Progenitor cell of endocrine pancreas (in vitro differentiated cells): Measurements from ENCODE around the gene DTX4. TPM values are rescaled to one million over a fixed set of nuclear protein-coding genes. Genes with fewer than 3 reads are reported as not detected.

Experiments
- DNase-seq: peaks from one replicate; pipeline ENCODE4 v3.0.0; 2021; ENCODE audit warnings: low spot score; ENCODE audit not compliant: unreplicated experiment
- H3K27ac Mint-ChIP-seq: 2 replicates; pipeline ENCODE4 v1.8.0; 2021; ENCODE audit warnings: mild to moderate bottlenecking, moderate library complexity, mixed read lengths
- H3K27me3 Mint-ChIP-seq: 2 replicates; pipeline ENCODE4 v1.8.0; 2021; ENCODE audit warnings: mixed read lengths
- H3K36me3 Mint-ChIP-seq: 2 replicates; pipeline ENCODE4 v1.8.0; 2022; ENCODE audit warnings: mixed read lengths; ENCODE audit not compliant: insufficient read depth
- H3K4me1 Mint-ChIP-seq: 2 replicates; pipeline ENCODE4 v1.8.0; 2021; ENCODE audit warnings: low read depth, mixed read lengths
- H3K4me3 Mint-ChIP-seq: 2 replicates; pipeline ENCODE4 v1.8.0; 2021; ENCODE audit warnings: low read depth, mild to moderate bottlenecking, moderate library complexity, mixed read lengths
- H3K9me3 Mint-ChIP-seq: 2 replicates; pipeline ENCODE4 v1.8.0; 2021; ENCODE audit warnings: low read depth, mixed read lengths
- total RNA-seq: library from RNA; stranded (reverse); gene quantifications from 2 replicates; pipeline ENCODE4 v1.2.1, GENCODE V29; 2021
- TF ChIP-seq, protein P1 (sequence below): fragments of 200-600 bp; sonication (generic); IDR thresholded peaks from one replicate; pipeline ENCODE4 v1.5.0; 2021; ENCODE audit warnings: antibody characterized with exemption, mild to moderate bottlenecking; ENCODE audit not compliant: unreplicated experiment

DTX4 gene
- total RNA-seq, 1 donor from 2014 or later, result 61.6 TPM

DNA sequence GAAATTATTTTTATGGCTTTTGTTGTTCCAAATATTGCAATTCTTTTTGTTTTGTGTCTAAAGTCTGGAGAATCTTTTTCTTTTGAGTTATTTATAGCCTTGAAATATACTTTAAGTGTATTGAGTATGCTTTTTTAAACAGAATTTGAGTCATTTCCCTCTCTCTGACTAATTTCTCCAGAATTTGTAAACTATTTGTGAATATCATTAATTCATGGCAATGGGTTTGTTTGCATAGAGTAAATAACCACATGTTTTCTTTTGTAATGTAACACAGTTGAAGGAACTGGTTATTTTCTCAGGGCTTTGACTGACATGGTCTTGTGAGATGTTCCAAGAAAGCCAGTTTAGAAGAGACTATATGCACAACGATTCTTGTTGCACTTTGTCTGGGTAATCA lies 71.7 kb downstream of the DTX4 start:
- H3K27me3 Mint-ChIP-seq, result no peaks in the 10 kb centered on the region
- H3K4me3 Mint-ChIP-seq, result no peak overlapping the region
- H3K27ac Mint-ChIP-seq, result no peak overlapping the region
- no peaks in the 10 kb centered on the region for H3K36me3 Mint-ChIP-seq
- H3K9me3 Mint-ChIP-seq, result peaks cover 25% of the 10 kb centered on the region
- no peak for DNase-seq
- no peaks in the 10 kb centered on the region for H3K4me1 Mint-ChIP-seq
- TF ChIP-seq, protein P1, sequence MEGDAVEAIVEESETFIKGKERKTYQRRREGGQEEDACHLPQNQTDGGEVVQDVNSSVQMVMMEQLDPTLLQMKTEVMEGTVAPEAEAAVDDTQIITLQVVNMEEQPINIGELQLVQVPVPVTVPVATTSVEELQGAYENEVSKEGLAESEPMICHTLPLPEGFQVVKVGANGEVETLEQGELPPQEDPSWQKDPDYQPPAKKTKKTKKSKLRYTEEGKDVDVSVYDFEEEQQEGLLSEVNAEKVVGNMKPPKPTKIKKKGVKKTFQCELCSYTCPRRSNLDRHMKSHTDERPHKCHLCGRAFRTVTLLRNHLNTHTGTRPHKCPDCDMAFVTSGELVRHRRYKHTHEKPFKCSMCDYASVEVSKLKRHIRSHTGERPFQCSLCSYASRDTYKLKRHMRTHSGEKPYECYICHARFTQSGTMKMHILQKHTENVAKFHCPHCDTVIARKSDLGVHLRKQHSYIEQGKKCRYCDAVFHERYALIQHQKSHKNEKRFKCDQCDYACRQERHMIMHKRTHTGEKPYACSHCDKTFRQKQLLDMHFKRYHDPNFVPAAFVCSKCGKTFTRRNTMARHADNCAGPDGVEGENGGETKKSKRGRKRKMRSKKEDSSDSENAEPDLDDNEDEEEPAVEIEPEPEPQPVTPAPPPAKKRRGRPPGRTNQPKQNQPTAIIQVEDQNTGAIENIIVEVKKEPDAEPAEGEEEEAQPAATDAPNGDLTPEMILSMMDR, result no peak

DNA sequence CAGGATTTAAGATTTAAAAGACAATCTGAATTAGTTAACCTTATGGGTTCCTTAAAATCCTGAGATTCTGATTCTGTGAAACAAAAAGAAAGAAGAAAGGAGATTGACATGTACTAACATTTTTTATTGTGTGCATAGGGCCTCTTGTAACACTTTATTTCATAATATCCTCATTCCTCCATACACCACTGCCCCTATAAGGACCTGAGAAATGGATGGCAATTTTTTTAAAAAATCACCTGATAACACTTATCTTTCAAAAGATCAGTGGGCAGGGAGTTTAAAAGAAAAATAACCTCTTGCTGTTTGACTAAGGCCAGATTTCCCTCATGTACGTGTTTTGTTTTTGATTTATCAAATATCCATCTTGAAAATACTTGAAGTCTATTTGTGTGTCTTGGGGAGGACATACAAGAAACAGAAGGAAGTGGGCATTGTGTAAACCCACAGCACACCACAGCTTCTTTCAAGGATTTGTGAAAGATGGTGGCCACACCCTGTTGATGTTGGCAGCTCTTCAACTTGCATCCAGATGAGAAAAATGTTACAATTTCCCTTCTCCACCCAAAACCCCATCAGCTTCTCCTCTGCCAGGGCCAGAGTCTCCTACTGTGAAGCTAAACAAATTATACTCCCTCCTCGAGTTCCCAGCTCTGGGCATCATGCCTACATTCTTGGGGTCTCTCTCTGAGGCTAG lies 75.7 kb downstream of the DTX4 start:
- TF ChIP-seq, protein P1, result no peak
- no peaks in the 10 kb centered on the region for H3K27me3 Mint-ChIP-seq
- no peak for DNase-seq
- H3K4me1 Mint-ChIP-seq, result no peaks in the 10 kb centered on the region
- H3K36me3 Mint-ChIP-seq, result no peaks in the 10 kb centered on the region
- H3K4me3 Mint-ChIP-seq, result no peak overlapping the region
- H3K27ac Mint-ChIP-seq, result no peak overlapping the region
- peaks cover 6% of the 10 kb centered on the region for H3K9me3 Mint-ChIP-seq

DNA sequence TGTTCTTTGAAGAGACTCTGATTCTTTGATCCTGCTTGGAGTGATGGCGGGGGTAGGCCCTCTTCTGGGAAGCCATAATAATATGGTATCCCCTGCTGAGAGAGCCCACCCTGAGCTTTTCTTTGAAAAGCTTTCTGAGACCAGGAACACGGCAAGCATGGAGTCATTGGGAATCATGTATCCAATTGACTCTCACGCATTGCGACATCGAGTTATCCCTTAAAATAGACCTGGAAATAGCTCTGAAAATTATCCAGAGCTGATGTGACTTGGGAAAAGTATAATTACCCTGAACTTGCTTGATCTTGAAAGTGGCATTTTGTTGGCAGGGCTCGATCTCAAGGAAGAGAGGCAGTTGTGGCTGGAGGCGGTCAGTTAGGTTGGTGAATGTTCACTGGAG lies 77.6 kb downstream of the DTX4 start:
- Mint-ChIP-seq H3K27ac (no peak overlapping the region), H3K4me3 (no peak overlapping the region), H3K4me1 (no peaks in the 10 kb centered on the region), H3K9me3 (no peaks in the 10 kb centered on the region), H3K36me3 (no peaks in the 10 kb centered on the region), H3K27me3 (no peaks in the 10 kb centered on the region)
- DNase-seq, result no peak
- TF ChIP-seq, protein P1, result no peak

DNA sequence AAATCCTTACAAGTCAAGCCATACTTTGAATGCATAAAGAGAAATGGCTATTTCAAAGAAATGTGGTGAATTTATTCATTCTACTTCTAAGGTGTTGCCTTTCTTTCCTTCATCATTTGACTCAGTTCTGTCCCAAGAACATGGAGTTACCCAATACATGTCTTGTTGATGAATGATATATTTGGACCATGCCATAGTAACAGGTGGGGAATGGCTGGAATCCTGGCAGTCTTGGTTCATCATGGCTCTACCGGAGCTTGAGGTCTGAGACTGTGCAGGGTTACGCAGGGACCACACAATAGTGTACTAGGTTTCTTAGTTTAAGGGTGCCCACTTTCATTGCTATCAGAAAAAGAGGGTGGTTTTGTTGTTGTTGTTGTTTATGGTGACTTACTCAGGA lies 81.1 kb downstream of the DTX4 start:
- TF ChIP-seq, protein P1, result no peak
- H3K9me3 Mint-ChIP-seq, result no peaks in the 10 kb centered on the region
- H3K27me3 Mint-ChIP-seq, result no peaks in the 10 kb centered on the region
- H3K4me3 Mint-ChIP-seq, result no peak overlapping the region
- no peak overlapping the region for H3K27ac Mint-ChIP-seq
- no peak for DNase-seq
- no peaks in the 10 kb centered on the region for H3K36me3 Mint-ChIP-seq
- peaks cover 1% of the 10 kb centered on the region for H3K4me1 Mint-ChIP-seq

DNA sequence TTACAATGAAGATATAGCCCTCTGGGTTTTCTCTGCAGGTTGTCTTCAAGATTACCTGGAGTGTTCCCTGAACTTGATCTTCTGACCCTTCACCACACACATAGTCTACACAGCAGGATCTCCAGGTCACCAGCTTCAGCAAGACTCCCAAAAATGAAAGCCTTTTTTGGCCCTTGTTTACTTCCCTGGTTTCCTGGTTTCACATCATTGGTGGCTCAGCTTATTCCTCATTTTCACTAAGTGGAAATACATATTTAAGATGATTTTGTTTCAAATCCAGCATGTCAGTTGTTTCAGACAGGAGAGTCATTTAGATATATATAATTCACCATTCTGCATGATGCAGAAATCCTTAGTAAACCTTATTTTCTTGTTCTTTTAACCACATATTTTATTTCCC lies 82.4 kb downstream of the DTX4 start:
- no peak for DNase-seq
- TF ChIP-seq, protein P1, result no peak
- Mint-ChIP-seq H3K27ac (no peak overlapping the region), H3K36me3 (no peaks in the 10 kb centered on the region), H3K4me3 (no peak overlapping the region), H3K9me3 (no peaks in the 10 kb centered on the region), H3K4me1 (peaks cover 1% of the 10 kb centered on the region), H3K27me3 (no peaks in the 10 kb centered on the region)
